Measurements from ENCODE around the gene PPDPF. TPM values are rescaled to one million over a fixed set of nuclear protein-coding genes. Genes with fewer than 3 reads are reported as not detected.

The PPDPF gene
- polyA plus RNA-seq, 1 donor (not counting 4 experiments of a cell fraction or from before 2014, with no cell fraction given), result 8.8 TPM

DNA sequence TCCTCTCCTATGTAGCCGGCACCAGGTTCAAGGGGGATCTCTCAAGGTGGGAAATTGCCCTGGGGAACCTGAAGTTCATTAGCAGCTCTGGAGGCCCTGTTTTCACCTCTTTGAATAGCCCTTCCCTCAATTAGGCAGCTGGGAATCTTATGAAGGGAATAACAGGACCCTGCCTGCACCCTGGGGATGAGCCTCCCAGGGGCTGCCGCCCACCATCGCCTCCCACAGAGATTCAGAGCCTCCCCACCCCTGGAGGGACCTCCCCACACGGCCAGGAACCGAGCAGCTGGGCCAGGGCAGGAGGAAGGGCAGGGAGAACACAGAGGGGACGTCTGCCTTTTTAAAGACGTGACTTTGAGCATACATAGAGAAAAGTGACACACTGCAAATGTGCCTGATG is 17.0 kb upstream of the PPDPF start:
- Histone ChIP-seq H3K36me3 (ENCODE audit: control insufficient read depth in 2 of 2, extremely low read depth in 1 of 2, insufficient read depth in 2 of 2, low read length in 2 of 2) (no peaks in the 10 kb centered on the region), H3K27ac (ENCODE audit: control insufficient read depth, insufficient read depth, low read length) (no peak overlapping the region), H3K4me2 (ENCODE audit: control insufficient read depth, extremely low read depth, insufficient read depth, low read depth, low read length) (no peak overlapping the region), H3K4me3 (ENCODE audit: control insufficient read depth in 2 of 3, extremely low read depth in 1 of 3, insufficient read depth in 2 of 3, low read depth in 1 of 3, low read length in 3 of 3) (no peak overlapping the region), H3K9ac (ENCODE audit: control insufficient read depth, extremely low read depth, insufficient read depth, low read length) (no peak overlapping the region), H3K79me2 (ENCODE audit: control insufficient read depth, insufficient read depth, low read length) (no peaks in the 10 kb centered on the region), H3K9me3 (ENCODE audit: control insufficient read depth, low read depth, low read length) (no peaks in the 10 kb centered on the region), H4K20me1 (ENCODE audit: control insufficient read depth, extremely low read depth, insufficient read depth, low read length) (no peaks in the 10 kb centered on the region), H3K9me1 (ENCODE audit: control insufficient read depth, extremely low read depth, insufficient read depth, low read length) (no peaks in the 10 kb centered on the region), H3K27me3 (ENCODE audit: control insufficient read depth, extremely low read depth, insufficient read depth, low read length) (peaks cover 57% of the 10 kb centered on the region), H3K4me1 (ENCODE audit: control insufficient read depth, extremely low read depth, insufficient read depth, low read length) (no peaks in the 10 kb centered on the region), H2AFZ (ENCODE audit: control insufficient read depth, low read length) (no peak overlapping the region)
- no peak for DNase-seq (ENCODE audit: low read depth, low spot score)
- FAIRE-seq, result no peak
- dilution Hi-C loops (cut with MboI; ENCODE audit: extremely low pct_ligation_motif_present, low sequenced_read_pairs), result no loop called here
- no peak for TF ChIP-seq EZH2 (IDR thresholded peaks at IDR 0.05; ENCODE audit: low read length)
- TF ChIP-seq, protein P1, sequence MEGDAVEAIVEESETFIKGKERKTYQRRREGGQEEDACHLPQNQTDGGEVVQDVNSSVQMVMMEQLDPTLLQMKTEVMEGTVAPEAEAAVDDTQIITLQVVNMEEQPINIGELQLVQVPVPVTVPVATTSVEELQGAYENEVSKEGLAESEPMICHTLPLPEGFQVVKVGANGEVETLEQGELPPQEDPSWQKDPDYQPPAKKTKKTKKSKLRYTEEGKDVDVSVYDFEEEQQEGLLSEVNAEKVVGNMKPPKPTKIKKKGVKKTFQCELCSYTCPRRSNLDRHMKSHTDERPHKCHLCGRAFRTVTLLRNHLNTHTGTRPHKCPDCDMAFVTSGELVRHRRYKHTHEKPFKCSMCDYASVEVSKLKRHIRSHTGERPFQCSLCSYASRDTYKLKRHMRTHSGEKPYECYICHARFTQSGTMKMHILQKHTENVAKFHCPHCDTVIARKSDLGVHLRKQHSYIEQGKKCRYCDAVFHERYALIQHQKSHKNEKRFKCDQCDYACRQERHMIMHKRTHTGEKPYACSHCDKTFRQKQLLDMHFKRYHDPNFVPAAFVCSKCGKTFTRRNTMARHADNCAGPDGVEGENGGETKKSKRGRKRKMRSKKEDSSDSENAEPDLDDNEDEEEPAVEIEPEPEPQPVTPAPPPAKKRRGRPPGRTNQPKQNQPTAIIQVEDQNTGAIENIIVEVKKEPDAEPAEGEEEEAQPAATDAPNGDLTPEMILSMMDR (optimal IDR thresholded peaks at IDR 0.05 in 1 of 3, IDR thresholded peaks at IDR 0.05 in 1 of 3, conservative IDR thresholded peaks at IDR 0.05 in 1 of 3; ENCODE audit: extremely low read depth in 1 of 3, insufficient read depth in 2 of 3, low read length in 3 of 3), result no peak

DNA sequence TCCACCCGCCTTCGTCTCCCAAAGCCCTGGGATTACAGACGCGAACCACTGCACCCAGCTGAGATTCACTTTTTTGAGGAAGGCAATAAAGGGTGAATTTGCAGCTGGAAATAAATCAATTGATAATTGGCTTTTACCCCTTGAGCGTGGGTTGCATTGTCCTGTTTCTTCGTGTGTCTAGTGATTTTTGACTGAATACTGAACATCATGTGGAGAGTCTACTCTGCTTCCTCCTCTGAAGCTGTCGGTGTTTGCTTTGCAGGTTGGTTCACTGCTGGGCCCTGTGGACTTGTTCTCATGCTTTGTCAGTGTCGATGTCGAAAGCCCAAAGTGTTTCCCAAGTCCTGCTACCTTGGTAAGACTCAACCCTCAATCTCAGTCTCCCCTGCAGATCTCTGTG is 15.9 kb upstream of the PPDPF start:
- H3K79me2 ChIP-seq (ENCODE audit: control insufficient read depth, insufficient read depth, low read length), result no peaks in the 10 kb centered on the region
- H4K20me1 ChIP-seq (ENCODE audit: control insufficient read depth, extremely low read depth, insufficient read depth, low read length), result peaks cover 2% of the 10 kb centered on the region
- H3K4me2 ChIP-seq (ENCODE audit: control insufficient read depth, extremely low read depth, insufficient read depth, low read depth, low read length), result no peak overlapping the region
- DNase-seq (ENCODE audit: low read depth, low spot score), result no peak
- dilution Hi-C loops (cut with MboI; ENCODE audit: extremely low pct_ligation_motif_present, low sequenced_read_pairs), result no loop called here
- H3K27ac ChIP-seq (ENCODE audit: control insufficient read depth, insufficient read depth, low read length), result no peak overlapping the region
- no peak overlapping the region for H3K9ac ChIP-seq (ENCODE audit: control insufficient read depth, extremely low read depth, insufficient read depth, low read length)
- no peaks in the 10 kb centered on the region for H3K4me1 ChIP-seq (ENCODE audit: control insufficient read depth, extremely low read depth, insufficient read depth, low read length)
- H2AFZ ChIP-seq (ENCODE audit: control insufficient read depth, low read length), result no peak overlapping the region
- no peak for TF ChIP-seq EZH2 (IDR thresholded peaks at IDR 0.05; ENCODE audit: low read length)
- TF ChIP-seq, protein P1 (optimal IDR thresholded peaks at IDR 0.05 in 1 of 3, IDR thresholded peaks at IDR 0.05 in 1 of 3, conservative IDR thresholded peaks at IDR 0.05 in 1 of 3; ENCODE audit: extremely low read depth in 1 of 3, insufficient read depth in 2 of 3, low read length in 3 of 3), result no peak
- no peaks in the 10 kb centered on the region for H3K9me3 ChIP-seq (ENCODE audit: control insufficient read depth, low read depth, low read length)
- FAIRE-seq, result no peak
- H3K9me1 ChIP-seq (ENCODE audit: control insufficient read depth, extremely low read depth, insufficient read depth, low read length), result no peaks in the 10 kb centered on the region
- H3K36me3 ChIP-seq (ENCODE audit: control insufficient read depth in 2 of 2, extremely low read depth in 1 of 2, insufficient read depth in 2 of 2, low read length in 2 of 2), result no peaks in the 10 kb centered on the region
- H3K4me3 ChIP-seq (ENCODE audit: control insufficient read depth in 2 of 3, extremely low read depth in 1 of 3, insufficient read depth in 2 of 3, low read depth in 1 of 3, low read length in 3 of 3), result no peak overlapping the region
- H3K27me3 ChIP-seq (ENCODE audit: control insufficient read depth, extremely low read depth, insufficient read depth, low read length), result peaks cover 56% of the 10 kb centered on the region
